GM19324 (cell line): ENCODE data around the gene MIA2.
"Not testable (repeated sequence)": the region's sequence is repeated elsewhere in the genome, so short reads cannot be mapped to it uniquely, and the experiment has no call there.

Source experiments
- ATAC-seq: cut with Tn5 transposase; IDR thresholded peaks from one replicate; pipeline ENCODE4 v1.9.1; 2021; ENCODE audit warnings: mild to moderate bottlenecking, moderate library complexity; ENCODE audit not compliant: unreplicated experiment, low FRiP score

Gene MIA2

GRCh38 chr14:39230416-39231035, 3.2 kb upstream of the MIA2 start:
- ATAC-seq = no peak

- ATAC-seq = peak; percentile 61
Measured at GRCh38 chr14:39231751-39232553, 1.8 kb upstream of the MIA2 start.

GRCh38 chr14:39232554-39233415, 930 bp upstream of the MIA2 start:
- ATAC-seq = no peak

DNA sequence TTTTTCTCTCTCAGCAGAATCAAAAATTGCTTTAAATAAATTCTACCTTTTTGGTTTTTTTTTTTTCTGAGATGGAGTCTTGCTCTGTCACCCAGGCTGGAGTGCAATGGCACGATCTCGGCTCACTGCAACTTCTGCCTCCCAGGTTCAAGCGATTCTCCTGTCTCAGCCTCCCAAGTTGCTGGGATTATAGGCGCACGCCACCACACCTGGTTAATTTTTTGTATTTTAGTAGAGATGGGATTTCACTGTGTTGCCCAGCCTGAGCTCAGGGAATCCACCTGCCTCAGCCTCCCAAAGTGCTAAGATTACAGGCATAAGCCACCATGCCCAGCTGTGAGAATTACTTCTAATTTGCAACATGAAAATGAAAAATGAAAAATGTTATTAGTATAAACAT, 1.3 kb downstream of the MIA2 start:
- ATAC-seq = not testable (repeated sequence)

- ATAC-seq = not testable (repeated sequence)
Measured at GRCh38 chr14:39235466-39235865, 1.8 kb downstream of the MIA2 start.

GRCh38 chr14:39240769-39241168, 7.1 kb downstream of the MIA2 start:
- no peak for ATAC-seq

- no peak for ATAC-seq
Measured at GRCh38 chr14:39241637-39242036, 7.9 kb downstream of the MIA2 start.

DNA sequence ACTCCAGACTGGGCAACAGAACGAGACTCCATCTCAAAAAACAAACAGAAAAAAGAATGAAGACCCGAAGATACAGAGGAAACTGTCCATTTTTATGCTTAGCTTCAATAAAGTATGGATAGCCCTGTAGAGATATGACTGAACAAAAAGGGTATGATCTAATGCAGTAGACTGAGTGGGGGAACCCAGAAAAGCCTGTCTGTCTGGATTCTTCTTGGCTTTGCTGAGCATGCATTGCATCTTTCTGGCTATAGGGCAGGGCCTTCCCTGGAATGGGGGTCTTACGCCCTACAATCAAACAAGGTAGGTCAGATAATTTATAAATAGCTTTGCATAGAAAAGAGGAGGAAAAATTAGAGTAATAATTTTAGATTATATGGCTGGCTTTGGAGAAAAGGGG, 10.1 kb downstream of the MIA2 start:
- ATAC-seq = no peak

DNA sequence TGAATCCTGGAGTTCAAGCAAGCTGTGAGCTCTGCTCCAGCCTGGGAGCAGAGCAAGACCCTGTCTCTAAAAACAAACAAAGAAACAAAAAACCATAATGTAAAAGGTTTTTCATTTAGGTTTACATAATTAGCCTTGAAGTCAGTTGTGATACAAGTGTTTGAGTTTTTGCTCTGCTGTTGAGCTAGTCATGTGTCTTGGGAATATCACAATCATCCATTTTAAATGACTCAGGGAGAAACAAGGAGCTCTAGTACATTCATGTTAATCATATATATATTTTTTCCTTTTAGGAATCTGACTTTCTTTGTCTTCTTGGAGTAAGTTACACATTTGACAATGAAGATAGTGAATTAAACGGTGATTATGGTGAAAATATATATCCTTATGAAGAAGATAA, 12.9 kb downstream of the MIA2 start:
- ATAC-seq = no peak

DNA sequence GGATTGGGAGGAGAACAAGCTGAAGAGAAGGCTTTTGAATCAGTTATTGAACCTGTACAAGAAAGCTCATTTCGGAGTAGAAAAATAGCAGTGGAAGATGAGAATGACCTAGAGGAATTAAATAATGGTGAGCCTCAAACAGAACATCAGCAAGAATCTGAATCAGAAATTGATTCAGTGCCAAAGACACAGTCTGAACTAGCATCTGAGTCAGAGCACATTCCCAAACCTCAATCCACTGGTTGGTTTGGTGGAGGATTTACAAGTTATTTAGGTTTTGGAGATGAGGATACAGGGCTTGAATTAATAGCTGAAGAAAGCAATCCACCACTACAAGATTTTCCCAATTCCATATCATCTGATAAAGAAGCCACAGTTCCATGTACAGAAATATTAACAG, 13.5 kb downstream of the MIA2 start:
- ATAC-seq = no peak

DNA sequence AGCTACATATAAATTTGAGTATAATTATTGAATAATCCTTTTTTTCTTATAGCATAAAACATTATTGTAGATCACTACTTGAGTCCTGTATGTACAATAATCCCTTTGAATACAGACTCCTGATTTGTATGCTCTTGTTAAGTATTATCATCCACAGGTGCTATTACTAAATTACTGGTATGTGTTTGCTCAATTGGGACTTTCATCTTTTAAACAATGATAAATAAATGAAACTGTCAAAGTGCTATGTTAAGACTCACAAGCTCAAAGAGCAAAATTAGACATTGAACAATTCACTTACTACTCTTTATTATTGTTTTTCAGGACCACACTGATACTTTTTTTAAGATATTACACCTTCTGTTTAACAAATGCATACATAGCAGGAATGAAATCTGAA, 17.8 kb downstream of the MIA2 start:
- ATAC-seq = no peak

DNA sequence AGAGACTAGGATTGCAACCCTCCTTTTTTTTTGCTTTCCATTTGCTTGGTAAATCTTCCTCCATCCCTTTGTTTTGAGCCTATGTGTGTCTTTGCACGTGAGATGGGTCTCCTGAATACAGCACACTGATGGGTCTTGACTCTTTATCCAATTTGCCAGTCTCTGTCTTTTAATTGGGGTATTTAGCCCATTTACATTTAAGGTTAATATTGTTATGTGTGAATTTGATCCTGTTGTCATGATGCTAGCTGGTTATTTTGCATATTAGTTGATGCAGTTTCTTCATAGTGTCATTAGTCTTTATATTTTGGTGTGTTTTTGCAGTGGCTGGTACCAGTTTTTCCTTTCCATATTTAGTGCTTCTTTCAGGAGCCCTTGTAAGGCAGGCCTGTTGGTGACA, 23.7 kb downstream of the MIA2 start:
- not testable (repeated sequence) for ATAC-seq

- no peak for ATAC-seq
Measured at GRCh38 chr14:39258782-39259545, 25.2 kb downstream of the MIA2 start.

- ATAC-seq = not testable (repeated sequence)
Measured at GRCh38 chr14:39260161-39260560, 26.4 kb downstream of the MIA2 start.

DNA sequence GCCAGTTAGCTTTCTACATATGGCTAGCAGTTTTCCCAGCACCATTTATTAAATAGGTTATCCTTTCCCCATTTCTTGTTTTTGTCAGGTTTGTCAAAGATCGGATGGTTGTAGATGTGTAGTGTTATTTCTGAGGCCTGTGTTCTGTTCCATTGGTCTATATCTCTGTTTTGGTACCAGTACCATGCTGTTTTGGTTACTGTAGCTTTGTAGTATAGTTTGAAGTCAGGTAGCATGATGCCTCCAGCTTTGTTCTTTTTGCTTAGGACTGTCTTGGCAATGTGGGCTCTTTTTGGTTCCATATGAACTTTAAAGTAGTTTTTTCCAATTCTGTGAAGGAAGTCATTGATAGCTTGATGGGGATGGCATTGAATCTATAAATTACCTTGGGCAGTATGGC, 28.5 kb downstream of the MIA2 start:
- ATAC-seq = not testable (repeated sequence)

GRCh38 chr14:39264057-39264456, 30.3 kb downstream of the MIA2 start:
- no peak for ATAC-seq

DNA sequence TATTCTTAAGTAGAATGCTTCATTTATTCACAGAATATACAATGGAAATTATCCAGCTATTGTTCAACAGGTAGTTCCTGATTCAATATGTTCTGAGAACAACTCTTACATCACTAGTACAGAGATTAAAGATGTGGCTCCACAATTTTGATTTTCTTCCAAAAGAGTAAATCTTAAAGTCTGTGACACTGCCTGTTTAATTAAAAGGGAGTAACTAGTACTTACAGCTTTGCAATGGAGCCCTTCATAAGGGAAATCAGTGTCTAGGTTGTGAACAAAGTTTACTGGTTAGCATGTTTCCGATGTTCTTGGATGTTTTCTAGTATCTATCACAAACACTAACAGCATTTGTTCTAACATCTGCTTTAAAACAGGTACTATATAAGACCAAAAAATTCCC, 30.8 kb downstream of the MIA2 start:
- ATAC-seq = no peak

DNA sequence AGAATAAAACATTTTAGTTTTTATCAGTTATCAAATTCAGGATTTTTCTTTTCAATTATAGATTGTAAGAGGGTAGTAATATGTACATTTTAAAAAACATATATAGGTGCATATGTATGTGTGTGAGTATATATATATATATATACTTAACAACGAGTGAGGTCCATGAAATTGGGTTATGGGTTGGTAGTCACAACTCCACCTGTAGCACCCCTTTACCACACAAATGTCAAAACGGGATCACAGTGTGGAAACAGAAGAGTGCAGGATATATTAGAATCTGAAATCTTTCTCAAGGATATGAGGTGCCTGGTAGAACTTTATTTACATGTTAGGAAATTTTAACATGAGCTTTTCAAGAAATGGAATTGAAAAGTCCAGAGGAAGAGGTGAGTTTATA, 31.3 kb downstream of the MIA2 start:
- no peak for ATAC-seq

- ATAC-seq = no peak
Measured at GRCh38 chr14:39265806-39266524, 32.2 kb downstream of the MIA2 start.

DNA sequence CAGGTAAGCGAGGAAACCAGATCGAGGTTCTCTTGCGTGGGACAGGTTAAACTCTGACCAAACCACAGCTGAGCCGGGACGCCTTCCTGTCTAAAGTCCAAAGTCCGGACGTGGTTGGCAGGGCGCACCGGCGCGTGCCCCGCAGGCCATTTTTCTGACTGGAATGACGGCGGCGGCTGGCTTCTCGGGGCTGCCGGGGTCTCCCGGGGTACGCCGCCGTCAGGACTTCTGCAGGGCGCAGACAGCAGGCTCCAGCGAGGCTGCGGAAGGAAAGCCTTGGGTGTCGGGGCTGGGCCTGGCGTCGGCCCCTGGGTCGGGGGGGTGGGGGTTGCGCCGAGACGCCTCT, 32.8 kb downstream of the MIA2 start:
- ATAC-seq = peak; percentile 63
